Activated effector memory CD4-positive, alpha-beta T cell treated with anti-CD3 and anti-CD28 coated beads, Interleukin-2, amount 50 U/mL, for 16 hours (primary cell): Measurements from ENCODE around the gene RNF26.
A peak's percentile ranks its signal among the peaks of the same experiment; 100 is the strongest.
"Not testable (repeated sequence)": the region's sequence is repeated elsewhere in the genome, so short reads cannot be mapped to it uniquely, and the experiment has no call there.

Source experiments
- DNase-seq: peaks from one replicate; pipeline ENCODE4 v3.0.0-alpha.2; 2020

RNF26 gene

DNA sequence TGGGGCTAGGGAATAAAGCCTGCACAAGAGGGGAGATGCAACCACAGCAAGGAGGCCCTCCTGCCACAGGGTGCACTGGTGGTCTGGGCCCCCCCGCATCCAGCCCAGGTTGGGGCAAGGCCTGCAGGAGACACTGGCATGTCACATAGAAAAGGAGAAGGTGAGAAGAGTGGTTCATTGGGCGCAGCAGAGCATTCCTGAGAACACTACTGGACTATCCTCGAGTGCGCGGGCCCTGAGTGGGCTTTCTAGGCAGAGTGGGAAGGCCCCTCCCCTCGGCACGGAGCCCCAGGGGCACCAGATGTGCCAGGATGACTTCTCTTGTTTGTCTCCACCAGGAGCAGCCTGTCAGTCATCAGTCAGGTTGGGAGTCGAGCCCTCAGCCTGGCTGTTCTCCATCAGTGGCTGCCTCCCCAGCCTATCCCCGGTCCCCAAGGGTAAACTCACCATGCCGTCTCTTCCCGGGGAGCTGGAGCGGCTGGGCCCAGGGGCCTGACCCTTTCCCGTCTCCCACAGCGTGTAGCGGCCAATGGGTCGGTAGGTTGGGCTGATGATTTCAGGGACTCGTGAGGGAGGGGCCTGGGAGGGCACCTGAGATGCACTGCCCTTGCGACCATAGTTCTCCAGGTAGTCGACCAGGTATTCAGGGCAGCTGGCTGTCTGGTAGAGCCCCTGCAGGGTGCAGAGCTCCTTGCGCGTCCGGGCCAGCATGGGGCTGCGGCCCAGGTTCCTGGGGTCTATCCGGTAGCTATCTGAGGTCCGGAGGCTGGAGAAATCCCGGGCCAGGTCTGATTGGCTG is 38.1 kb downstream of the RNF26 start:
- no peak for DNase-seq

DNA sequence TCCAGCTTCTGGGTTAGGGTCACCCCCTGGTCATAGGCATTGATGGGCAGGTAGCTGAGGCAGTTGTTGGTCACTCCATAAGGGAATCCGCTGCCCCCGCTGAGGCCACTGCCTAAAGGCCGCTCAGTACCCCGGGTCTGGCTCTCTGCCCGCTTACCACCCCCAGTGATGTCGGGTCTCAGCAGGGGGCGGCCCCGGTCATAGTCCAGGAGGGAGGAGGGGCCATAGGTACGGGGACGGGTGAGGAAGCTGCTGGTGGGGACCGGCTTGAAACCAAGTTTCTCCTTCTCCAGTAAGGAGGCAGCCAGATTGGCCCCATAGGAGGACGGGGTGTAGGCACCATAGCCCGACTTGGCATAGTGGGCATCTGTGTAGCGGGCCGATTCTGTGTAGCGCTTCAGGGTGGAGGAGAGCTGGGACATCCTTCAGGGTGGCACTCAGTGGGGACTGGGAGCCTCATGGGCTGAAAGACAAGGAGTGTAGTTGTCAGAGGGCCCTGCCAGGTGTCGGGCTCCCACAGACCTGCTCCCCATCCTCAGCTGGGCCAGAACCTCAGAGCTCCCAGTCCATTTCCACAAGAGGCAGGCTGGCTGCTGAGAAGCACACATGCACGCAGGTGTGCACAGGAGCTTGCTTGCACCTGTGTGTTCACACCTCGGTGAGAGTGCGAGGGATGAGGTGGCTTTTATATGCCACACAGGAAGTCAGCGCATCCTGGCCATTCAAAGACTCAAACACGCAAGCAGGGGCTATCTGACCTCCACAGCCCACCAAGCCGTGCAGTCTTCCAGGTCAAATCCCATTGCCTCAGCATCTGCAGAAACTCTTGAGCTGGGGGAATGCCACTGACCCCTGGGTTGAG is 39.0 kb downstream of the RNF26 start:
- DNase-seq, result peak; percentile 37

DNA sequence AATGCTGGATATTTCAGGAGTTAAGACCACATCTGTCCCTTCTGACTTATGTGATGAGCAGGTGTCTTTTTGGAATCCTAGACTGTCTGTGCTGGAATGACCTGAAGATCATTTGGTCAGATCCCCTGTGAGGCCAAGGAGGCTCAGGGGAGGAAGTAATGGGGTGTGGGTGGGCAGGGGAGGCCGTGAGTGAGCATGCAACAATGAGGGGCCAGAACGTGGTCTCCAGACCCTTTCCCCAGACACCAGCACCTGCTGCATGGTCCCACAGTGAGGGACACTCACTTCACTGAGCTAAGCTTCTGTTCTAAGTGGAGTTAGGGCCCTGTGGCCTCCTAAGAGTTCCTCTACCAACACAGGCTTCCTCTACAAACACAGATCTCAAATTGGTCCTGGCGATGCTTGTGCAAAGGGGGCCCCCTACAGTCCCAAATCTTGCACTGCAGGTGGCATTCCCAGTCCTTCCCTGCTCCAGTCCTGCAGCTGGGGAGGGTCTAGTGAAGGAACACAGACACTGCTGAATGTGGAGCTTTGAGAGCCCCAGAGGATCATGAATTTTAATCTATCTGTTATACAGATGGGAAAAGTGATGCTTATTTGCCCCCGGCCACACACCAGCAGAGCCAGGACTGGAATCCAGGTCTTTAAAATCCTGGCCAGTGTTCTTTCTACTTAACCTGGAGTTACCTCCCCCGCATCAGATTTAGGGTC is 39.7 kb downstream of the RNF26 start:
- DNase-seq, result peak; percentile 77

DNA sequence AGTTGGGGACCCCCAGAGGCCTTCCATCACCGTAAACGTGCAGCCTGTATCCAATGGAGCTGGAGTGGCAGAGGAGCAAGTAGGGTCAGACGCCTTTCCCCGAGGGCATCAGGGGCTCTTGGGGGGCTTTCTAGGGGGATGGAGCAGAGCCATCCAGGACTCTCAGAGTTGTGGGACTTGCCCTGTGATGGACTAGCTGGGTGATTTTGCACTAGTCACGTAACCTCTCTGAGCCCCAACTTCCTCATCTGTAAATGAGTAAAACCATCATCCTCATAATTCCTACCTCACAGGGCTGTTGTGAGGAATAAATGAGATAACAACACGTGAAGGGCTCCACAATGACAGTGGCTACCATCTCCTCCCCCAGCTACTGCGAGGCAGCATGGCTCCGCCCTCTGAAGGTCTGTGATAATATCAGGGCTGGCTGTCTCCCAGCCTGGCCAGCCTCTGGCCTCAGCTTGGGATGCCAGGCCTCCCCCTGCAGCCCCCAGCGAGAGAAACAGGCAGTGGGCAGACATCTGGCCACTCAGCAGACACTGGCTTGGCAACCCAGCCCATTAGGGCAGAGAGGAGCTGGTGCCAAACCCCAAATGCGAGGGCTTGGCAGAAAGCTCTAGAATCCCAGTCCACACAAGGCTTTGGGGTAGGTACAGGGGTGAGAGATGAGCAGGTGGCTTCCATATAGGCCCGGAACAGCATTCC is 40.5 kb downstream of the RNF26 start:
- peak; percentile 41 for DNase-seq

DNA sequence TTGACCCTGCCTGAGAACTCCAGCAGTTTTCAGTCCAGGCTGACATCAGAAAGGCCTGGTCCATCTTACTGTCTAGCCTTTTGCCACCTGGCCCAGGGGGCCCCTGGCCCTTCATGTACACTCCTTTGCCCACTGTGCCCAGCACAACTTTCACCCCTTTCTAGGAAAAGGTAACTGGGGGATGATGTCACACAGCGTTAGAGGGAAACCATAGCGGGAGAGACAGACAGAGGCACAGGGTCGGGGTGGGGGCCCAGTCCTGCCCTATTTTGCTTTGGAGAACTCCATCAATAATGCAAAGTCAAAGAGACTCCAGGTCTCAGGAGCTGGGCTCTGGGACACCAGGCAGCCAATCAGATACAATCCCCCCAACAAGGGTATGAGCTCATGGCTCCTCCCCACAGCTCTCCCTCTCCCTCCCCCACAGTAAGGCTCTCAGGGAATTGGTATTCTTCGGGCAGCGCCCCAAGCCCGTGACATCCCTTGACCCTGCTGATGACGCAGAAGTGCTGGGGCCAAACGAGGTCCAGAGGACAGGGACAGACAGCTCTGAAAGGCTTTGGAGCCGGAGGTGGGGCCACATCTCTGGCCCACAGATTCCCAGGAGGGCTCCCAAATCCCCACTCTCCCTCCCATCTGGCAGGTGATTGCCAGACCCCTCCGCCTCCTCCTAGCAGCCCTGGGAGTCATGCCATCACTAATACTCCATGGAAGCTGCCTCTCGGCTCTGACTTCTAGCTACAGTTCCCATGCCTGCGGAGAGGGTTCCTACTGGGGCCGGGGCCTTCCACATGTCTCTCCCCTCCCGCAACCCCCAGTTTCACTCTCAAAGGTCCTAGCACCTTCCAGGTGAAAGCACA is 41.2 kb downstream of the RNF26 start:
- no peak for DNase-seq

DNA sequence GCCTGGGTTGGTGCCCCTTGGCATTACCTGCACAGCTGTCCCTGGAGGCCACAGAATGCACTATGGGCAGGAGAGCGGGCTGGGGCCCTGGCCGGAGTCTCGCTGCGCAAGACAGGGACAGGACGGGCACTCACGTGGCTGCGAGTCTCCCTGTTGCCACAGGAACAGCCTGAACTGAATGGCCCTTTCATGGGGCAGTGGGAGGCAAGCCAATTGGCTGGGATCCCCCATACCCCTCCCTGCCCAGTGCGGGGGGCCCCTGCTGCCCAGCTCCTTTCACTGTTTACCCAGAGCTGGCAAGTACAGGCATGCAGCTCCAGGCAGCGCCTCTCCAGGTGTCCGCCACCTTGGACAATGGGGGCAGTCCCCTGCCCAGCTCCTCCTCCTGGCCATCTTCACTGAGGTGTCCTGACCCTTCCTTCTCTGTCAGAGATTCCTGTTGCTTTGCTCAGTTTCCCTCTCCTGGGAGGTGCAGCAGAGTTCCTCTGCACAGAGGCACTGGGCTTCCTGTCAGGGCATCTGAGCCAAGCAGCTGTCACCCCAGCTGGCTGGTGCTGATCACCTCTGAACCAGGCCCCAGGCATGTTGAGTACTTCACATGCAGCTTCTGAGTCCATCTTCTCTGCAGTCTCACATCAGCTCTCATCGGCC is 42.0 kb downstream of the RNF26 start:
- DNase-seq, result no peak

DNA sequence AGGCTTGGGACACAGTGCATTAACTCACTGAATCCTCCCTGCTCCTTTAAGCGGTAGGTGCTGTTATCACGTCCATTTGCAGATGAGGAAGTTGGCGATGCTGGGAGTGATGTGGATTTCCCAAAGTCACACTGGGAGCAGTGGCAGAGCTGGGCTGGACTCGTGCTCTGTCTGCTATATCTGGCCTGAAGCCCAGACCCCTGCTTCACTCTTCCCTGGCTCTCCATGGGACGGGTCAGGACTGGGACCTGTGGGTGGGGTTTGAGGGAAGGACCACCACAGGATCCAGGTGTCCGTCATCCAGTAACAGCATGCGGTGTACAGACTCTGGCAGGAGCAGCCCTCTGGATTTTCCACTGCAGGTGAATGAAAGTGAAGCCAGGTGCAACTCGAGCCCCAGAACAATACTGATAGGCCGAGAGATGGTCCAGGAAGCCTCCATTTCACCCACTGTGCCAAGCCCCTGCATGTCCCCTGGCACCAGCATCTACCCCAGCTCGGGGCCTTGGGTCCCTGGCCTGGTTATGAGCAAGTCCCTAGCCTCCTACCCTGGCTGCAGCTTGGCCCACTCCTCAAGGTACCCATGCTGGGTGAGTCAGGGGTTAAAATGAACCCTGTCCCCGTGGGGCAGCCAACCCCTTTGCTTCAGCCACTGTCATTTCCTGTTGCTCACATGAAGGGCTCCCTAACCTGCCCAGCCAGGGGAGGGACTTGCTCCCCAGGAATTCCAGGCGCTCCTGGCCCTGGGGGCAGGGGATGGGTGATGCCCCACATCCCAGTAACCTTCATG is 43.0 kb downstream of the RNF26 start:
- no peak for DNase-seq

DNA sequence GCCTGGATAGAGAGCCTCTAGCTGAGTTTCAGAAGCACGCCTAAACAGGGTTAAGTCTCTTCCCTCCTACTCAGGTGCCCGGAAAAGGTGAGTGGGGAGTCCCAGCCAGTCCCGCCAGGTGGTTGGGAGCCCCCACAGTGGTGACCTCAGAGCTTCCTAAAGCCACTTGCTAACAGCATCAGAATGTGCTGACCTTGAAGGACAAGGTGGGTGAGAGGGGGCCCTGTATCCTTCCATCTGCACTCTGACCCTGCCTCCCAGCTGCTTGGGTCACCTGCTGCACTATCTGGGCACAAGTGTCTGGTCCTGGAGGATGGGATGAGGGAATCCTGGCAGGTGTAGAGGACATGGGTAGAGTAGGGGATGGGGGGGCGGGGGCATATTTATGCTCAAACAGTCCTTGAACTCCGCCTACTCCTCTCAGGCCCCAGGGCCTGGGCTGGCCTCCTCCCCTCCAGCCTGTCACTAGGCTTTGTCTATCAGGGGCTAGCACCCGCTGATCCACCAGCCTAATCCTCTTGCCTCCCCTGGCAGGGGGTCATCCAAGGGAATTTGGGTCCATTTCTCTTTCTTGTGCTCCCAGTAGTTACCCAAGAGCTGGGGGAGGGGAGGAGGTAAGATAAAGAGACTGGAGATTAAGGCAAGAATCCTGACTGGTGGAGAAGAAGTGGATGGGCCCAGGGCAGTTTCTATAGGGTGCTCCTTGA is 43.8 kb downstream of the RNF26 start:
- no peak for DNase-seq

DNA sequence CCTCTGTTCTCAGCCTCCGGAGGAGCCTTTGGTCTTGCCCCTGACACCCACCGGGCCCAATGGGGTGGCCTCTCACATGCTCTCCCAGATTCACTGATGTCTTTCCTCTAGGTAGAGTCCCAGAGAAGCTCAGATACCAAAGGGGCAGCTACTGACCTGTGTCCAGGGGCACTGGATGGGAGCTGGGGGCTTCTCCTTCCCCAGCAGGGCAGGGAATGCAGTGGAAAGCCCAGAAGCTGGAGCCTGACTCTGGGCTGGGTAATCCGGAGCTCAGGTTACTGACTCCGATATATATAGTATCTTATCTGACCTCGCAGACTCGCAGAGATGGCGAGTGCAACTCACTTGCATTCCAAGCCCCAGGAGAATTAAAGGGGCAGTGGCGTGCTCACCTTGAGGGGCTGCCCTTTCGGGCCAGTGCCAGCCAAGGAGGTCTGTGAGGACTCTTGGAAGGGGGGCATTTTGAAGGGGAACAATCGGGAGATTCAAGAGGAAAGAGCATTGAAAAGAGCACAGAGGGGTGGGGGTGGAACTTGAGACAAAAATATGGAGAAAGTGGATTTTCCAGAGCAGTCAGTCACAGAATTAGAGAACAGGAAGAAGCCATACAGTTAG is 44.6 kb downstream of the RNF26 start:
- no peak for DNase-seq

DNA sequence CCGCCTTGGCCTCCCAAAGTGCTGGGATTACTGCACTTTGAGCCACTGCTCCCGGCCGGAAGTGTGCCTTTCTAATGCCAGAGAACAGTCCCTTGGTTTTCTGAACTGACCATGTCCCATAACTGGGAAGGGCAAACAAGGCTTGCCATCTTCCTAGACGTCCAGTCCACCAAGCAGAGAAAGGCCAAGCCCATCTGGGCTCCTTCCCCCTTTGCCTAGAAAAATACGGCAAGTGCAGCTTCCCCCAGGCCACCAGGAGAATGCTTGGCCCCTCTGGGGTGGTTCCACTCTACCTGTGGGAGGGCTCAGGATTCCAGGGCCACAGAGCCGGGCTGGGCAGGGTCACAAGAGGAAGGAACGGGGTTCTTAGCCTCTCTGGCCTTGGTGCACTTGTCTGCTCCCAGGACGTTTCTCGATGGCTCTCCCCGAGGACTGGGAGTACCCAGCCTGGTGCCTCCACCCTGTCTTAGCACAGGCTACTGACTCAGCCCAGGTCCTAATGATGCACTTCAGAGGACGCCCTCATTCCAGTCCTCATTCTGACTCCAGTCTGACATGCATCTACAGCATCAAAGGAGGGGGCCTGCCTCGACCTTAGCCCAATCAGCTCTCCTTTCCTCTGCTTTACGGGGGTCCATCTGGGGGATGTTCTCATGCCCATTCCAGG is 46.0 kb downstream of the RNF26 start:
- DNase-seq, result no peak

DNA sequence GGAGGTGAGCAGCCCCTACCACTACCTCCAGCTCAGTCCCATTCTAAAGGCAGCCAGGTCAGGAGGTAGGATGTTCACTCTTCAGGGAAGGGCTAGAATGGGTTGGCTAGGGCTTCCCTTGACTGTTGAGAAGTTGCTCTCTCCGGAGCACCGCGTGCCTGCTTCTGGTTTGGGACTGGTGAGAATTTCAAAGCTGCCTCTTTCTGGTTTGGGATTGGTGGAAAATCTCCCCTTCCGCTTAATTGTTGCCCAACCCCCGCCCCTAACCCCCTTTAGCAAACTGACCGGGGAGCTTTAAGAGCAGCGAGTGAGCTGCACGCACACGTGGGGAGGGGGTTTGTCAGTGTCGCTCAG is 46.5 kb downstream of the RNF26 start:
- no peak for DNase-seq

DNA sequence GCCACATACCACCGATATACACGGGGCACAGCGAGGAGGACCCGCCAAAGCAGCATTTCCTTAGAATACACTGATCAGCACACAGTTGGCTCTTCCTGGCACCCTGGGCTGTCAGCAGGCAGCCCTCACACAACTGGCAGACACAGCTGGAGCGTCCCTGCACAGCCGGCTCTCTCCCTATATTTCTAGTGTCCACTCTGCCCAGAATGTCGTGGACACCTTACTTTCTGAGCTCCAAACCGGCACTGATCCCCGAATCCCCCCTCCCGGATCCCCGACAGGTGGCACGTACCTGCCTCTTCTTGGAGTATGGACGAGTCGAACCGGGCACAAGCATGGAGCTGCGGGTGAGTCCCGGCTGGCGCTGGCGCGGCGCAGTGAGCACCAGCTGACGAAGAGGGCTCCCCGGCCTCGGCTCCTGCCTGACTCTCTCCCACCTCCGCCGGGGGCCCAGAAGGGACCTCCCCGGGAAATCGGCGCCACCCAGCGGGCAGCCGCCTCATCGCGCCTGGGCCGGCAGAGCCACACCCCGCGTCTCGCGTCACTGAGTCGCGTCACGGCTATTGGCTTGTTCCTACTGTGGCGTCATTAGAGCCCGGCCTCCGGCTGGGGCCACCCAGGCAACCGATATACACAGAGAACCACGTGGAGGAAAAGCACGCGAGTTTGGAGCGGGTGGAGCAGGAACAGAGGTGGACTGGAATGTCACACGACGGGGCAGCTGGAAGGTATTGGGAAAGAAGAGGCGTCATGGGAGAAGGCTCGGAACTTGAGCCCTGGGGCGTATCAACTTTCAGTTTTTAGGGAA is 47.1 kb downstream of the RNF26 start, which contains the start of gene USP2:
Gene USP2, minus strand, starts transcription at position 510 of the 808 bp plus-strand sequence. CDS start 8,210 bp downstream, outside the sequence.
- DNase-seq, result peak; percentile 99

DNA sequence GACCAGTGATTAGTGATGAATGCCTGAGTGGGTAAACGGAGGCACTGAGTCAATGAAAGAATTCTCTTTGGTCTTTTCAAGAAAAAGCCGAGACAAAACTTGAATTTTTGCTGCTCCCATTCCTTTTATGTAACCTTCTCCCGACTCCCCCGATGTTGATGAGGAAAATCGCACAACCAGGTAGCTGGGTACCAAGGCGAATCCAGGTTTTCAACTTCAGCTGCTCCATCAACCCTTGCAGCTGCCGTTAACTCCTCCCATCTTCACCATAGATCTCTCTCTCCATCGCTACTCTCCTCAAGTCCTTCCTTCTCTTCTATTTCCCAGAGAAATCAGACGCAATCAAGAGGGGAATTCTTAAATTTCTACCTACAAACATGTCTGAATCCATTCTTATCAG is 47.8 kb downstream of the RNF26 start:
- no peak for DNase-seq

DNA sequence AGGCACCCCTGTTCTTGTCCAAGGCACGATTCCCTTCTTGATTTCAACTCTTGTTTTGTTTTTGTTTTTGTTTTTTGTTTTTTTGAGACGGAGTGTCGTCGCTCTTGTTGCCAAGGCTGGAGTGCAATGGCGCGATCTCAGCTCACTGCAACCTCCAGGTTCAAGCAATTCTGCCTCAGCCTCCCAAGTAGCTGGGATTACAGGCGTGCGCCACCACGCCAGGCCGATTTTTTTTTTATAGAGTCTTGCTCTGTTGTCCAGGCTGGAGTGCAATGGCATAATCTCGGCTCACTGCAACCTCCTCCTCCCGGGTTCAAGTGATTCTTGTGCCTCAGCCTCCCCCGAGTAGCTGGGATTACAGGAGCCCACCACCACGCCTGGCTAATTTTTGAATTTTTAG is 48.2 kb downstream of the RNF26 start:
- not testable (repeated sequence) for DNase-seq

DNA sequence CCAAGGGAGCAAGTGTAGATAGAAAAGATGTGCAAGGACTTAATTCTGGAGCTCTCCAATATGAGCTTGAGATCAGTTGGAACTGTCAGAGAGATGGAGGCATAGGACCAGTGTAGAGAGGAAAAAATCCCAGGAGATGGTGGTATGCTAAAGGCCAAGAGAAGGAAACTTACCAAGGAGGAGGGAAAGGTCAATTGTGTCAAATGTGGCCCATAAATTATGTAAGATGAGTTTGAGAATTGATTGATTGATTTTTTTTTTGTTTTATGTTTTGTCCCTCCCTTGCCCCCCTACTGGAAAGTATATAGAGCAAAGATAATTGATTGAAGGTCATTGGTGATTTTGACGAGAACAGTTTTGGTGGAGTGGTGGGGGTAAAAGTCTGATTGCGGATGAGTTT is 50.0 kb downstream of the RNF26 start:
- no peak for DNase-seq
